SK-N-SH treated with all-trans-retinoic acid at 6 μM for 48 hours (cell line): ENCODE data around the gene FOXS1.

Experiments used
- ATAC-seq: fragments of 200-7000 bp; cut with Tn5 transposase; 3 replicates; pipeline ENCODE4 v1.9.1; 2020; ENCODE audit warnings: mild to moderate bottlenecking, moderate library complexity
- ARNTL ChIP-seq: fragments of 450-650 bp; formaldehyde crosslinking; IDR thresholded peaks from 2 replicates; pipeline ENCODE4 v1.5.0; 2020; ENCODE audit warnings: low read depth, mild to moderate bottlenecking, moderate library complexity, borderline replicate concordance
- BACH2 ChIP-seq: fragments of 250-450 bp; sonication (Bioruptor Pico); IDR thresholded peaks from 2 replicates; pipeline ENCODE4 v1.9.0; 2021; ENCODE audit warnings: mild to moderate bottlenecking, borderline replicate concordance
- CREB5 ChIP-seq: fragments of 250-450 bp; sonication (Bioruptor Pico); IDR thresholded peaks from 2 replicates; pipeline ENCODE4 v1.5.1; 2020; ENCODE audit warnings: low read depth, mild to moderate bottlenecking, moderate library complexity
- CSDC2 ChIP-seq: fragments of 250-450 bp; sonication (Bioruptor Pico); IDR thresholded peaks from 2 replicates; pipeline ENCODE4 v1.5.0; 2020; ENCODE audit warnings: mild to moderate bottlenecking, moderate library complexity
- ESRRG ChIP-seq: fragments of 250-450 bp; sonication (Bioruptor Pico); IDR thresholded peaks from 2 replicates; pipeline ENCODE4 v1.6.1; 2021; ENCODE audit warnings: mild to moderate bottlenecking
- GLIS3 ChIP-seq: fragments of 250-450 bp; sonication (Bioruptor Pico); IDR thresholded peaks from 2 replicates; pipeline ENCODE4 v1.5.0; 2020; ENCODE audit warnings: mild to moderate bottlenecking, moderate library complexity
- ISL1 ChIP-seq: fragments of 250-450 bp; sonication (Bioruptor Pico); IDR thresholded peaks from 2 replicates; pipeline ENCODE4 v2.1.2; 2022; ENCODE audit warnings: mild to moderate bottlenecking, moderate library complexity
- OSR1 ChIP-seq: fragments of 250-450 bp; sonication (Bioruptor Pico); IDR thresholded peaks from 2 replicates; pipeline ENCODE4 v1.8.0; 2022; ENCODE audit warnings: moderate library complexity, mild to moderate bottlenecking, inconsistent platforms
- PATZ1 ChIP-seq: fragments of 250-450 bp; sonication (Bioruptor Pico); IDR thresholded peaks from 2 replicates; pipeline ENCODE4 v1.8.0; 2020; ENCODE audit warnings: mild to moderate bottlenecking, moderate library complexity, borderline replicate concordance
- POU6F1 ChIP-seq: fragments of 250-450 bp; sonication (Bioruptor Pico); IDR thresholded peaks from 2 replicates; pipeline ENCODE4 v1.8.0; 2021; ENCODE audit warnings: low read depth, mild to moderate bottlenecking, moderate library complexity, borderline replicate concordance
- PPARA ChIP-seq: fragments of 250-450 bp; sonication (Bioruptor Pico); IDR thresholded peaks from 2 replicates; pipeline ENCODE4 v1.5.0; 2020; ENCODE audit warnings: mild to moderate bottlenecking, borderline replicate concordance
- RARB ChIP-seq: fragments of 250-450 bp; sonication (Bioruptor Pico); IDR thresholded peaks from 2 replicates; pipeline ENCODE4 v1.8.0; 2021; ENCODE audit warnings: mild to moderate bottlenecking, moderate library complexity
- SNAI2 ChIP-seq: fragments of 250-450 bp; sonication (Bioruptor Pico); IDR thresholded peaks from 2 replicates; pipeline ENCODE4 v1.5.0; 2020; ENCODE audit warnings: mild to moderate bottlenecking, moderate library complexity
- TCF4 ChIP-seq: fragments of 250-450 bp; sonication (Bioruptor Pico); IDR thresholded peaks from 2 replicates; pipeline ENCODE4 v1.8.0; 2021; ENCODE audit warnings: mild to moderate bottlenecking, moderate library complexity, borderline replicate concordance
- TOX ChIP-seq: fragments of 250-450 bp; sonication (Bioruptor Pico); IDR thresholded peaks from 2 replicates; pipeline ENCODE4 v1.8.0; 2021; ENCODE audit warnings: mild to moderate bottlenecking, moderate library complexity, borderline replicate concordance
- TSHZ2 ChIP-seq: fragments of 250-450 bp; sonication (Bioruptor Pico); IDR thresholded peaks from 2 replicates; pipeline ENCODE4 v1.5.0; 2020; ENCODE audit warnings: mild to moderate bottlenecking, moderate library complexity
- ZC3H10 ChIP-seq: fragments of 250-450 bp; sonication (Bioruptor Pico); IDR thresholded peaks from 2 replicates; pipeline ENCODE4 v1.5.1; 2021; ENCODE audit warnings: mild to moderate bottlenecking, moderate library complexity
- ZFP30 ChIP-seq: fragments of 450-650 bp; formaldehyde crosslinking; IDR thresholded peaks from 2 replicates; pipeline ENCODE4 v1.5.0; 2022; ENCODE audit warnings: mild to moderate bottlenecking, moderate library complexity
- ZNF565 ChIP-seq: fragments of 450-650 bp; formaldehyde crosslinking; conservative IDR thresholded peaks from 2 replicates; pipeline ENCODE4 v1.5.0; 2020; ENCODE audit warnings: low read depth, mild to moderate bottlenecking, moderate library complexity
- ZNF70 ChIP-seq: fragments of 450-650 bp; formaldehyde crosslinking; IDR thresholded peaks from 2 replicates; pipeline ENCODE4 v1.5.0; 2020; ENCODE audit warnings: mild to moderate bottlenecking, moderate library complexity
- ZNF8 ChIP-seq: fragments of 450-650 bp; formaldehyde crosslinking; IDR thresholded peaks from 2 replicates; pipeline ENCODE4 v1.5.0; 2020; ENCODE audit warnings: mild to moderate bottlenecking, moderate library complexity

Gene FOXS1

GRCh38 chr20:31833130-31833930, 12.1 kb downstream of the FOXS1 start:
- ATAC-seq: peak; percentile 44

GRCh38 chr20:31831771-31832306, 13.6 kb downstream of the FOXS1 start:
- TF ChIP-seq PATZ1 (CRISPR knock-in tag): no peak
- no peak for TF ChIP-seq POU6F1
- no peak for TF ChIP-seq TSHZ2
- TF ChIP-seq ZNF70 (CRISPR knock-in tag): no peak
- no peak for TF ChIP-seq ESRRG (CRISPR knock-in tag)
- TF ChIP-seq TCF4: no peak
- no peak for TF ChIP-seq CREB5 (CRISPR knock-in tag)
- no peak for TF ChIP-seq RARB (CRISPR knock-in tag)
- TF ChIP-seq PPARA (CRISPR knock-in tag): no peak
- no peak for TF ChIP-seq GLIS3 (CRISPR knock-in tag)
- no peak for TF ChIP-seq BACH2 (CRISPR knock-in tag)
- TF ChIP-seq OSR1 (CRISPR knock-in tag): no peak
- TF ChIP-seq TOX (CRISPR knock-in tag): no peak
- no peak for TF ChIP-seq CSDC2 (CRISPR knock-in tag)
- no peak for TF ChIP-seq SNAI2 (CRISPR knock-in tag)
- no peak for TF ChIP-seq ZFP30 (CRISPR knock-in tag)
- no peak for TF ChIP-seq ZNF8
- no peak for TF ChIP-seq ZC3H10 (CRISPR knock-in tag)
- TF ChIP-seq ISL1 (CRISPR knock-in tag): no peak
- no peak for TF ChIP-seq ARNTL
- TF ChIP-seq, all 23 proteins: peak for 0
- no peak for ATAC-seq

More at GRCh38 chr20:31833130-31833930, 12.1 kb downstream of the FOXS1 start:
- no peak for TF ChIP-seq ZC3H10 (CRISPR knock-in tag)
- no peak for TF ChIP-seq OSR1 (CRISPR knock-in tag)
- no peak for TF ChIP-seq TOX (CRISPR knock-in tag)
- no peak for TF ChIP-seq POU6F1
- TF ChIP-seq ARNTL: no peak
- TF ChIP-seq, all 23 proteins: peak for 0

GRCh38 chr20:31831211-31831610, 14.2 kb downstream of the FOXS1 start:
- TF ChIP-seq CREB5 (CRISPR knock-in tag): no peak
- no peak for TF ChIP-seq ZNF70 (CRISPR knock-in tag)
- no peak for TF ChIP-seq ZNF565 (CRISPR knock-in tag)
- no peak for TF ChIP-seq ZNF8
- ATAC-seq: no peak
